22Rv1 (cell line): ENCODE measurements around the gene PDZRN4.

ENCODE experiments used
- H3K27ac ChIP-seq: fragments of 450-650 bp; 2 replicates; pipeline ENCODE4 v1.5.1; 2017
- CTCF ChIP-seq: fragments of 450-650 bp; IDR thresholded peaks from 2 replicates; pipeline ENCODE4 v1.5.1; 2017; ENCODE audit warnings: mild to moderate bottlenecking
- ZFX ChIP-seq: fragments of 450-650 bp; IDR thresholded peaks from 2 replicates; pipeline ENCODE4 v1.6.1; 2017; ENCODE audit warnings: antibody characterized with exemption, borderline replicate concordance

The PDZRN4 gene

GRCh38 chr12:41485203-41485602, 297.1 kb downstream of the PDZRN4 start:
- no peak for TF ChIP-seq ZFX
- TF ChIP-seq CTCF, result no peak
- H3K27ac ChIP-seq, result no peak overlapping the region

- TF ChIP-seq ZFX, result no peak
- TF ChIP-seq CTCF, result no peak
- no peak overlapping the region for H3K27ac ChIP-seq
Measured at GRCh38 chr12:41486718-41487117, 298.6 kb downstream of the PDZRN4 start.

GRCh38 chr12:41496009-41496408, 307.9 kb downstream of the PDZRN4 start:
- TF ChIP-seq ZFX (no peak), CTCF (no peak)
- H3K27ac ChIP-seq, result no peak overlapping the region

GRCh38 chr12:41497409-41497808, 309.3 kb downstream of the PDZRN4 start:
- H3K27ac ChIP-seq, result no peak overlapping the region
- no peak for TF ChIP-seq CTCF
- TF ChIP-seq ZFX, result no peak

- no peak for TF ChIP-seq CTCF
- no peak for TF ChIP-seq ZFX
- no peak overlapping the region for H3K27ac ChIP-seq
Measured at GRCh38 chr12:41504976-41505375, 316.9 kb downstream of the PDZRN4 start.

- TF ChIP-seq ZFX (no peak), CTCF (no peak)
- H3K27ac ChIP-seq, result no peak overlapping the region
Measured at GRCh38 chr12:41507286-41507685, 319.2 kb downstream of the PDZRN4 start.

GRCh38 chr12:41509271-41510055, 321.3 kb downstream of the PDZRN4 start:
- no peak for TF ChIP-seq CTCF
- TF ChIP-seq ZFX, result no peak
- H3K27ac ChIP-seq, result no peak overlapping the region
